Spleen (tissue), 13 donors: ENCODE measurements around the gene FTO. TPM values are rescaled to one million over a fixed set of nuclear protein-coding genes. Genes with fewer than 3 reads are reported as not detected.

Source experiments
- DNase-seq: peaks from one replicate; pipeline ENCODE4 v3.0.0-alpha.2; 2020
- H3K27ac ChIP-seq, 8 donors: fragments of 200-600 bp; sonication (generic) in 7 of 8; 1 replicate in 4 of 8; 2 replicates in 4 of 8; pipeline versions ENCODE4 v1.5.0 to v1.8.0; 2016 to 2021; ENCODE audit warnings: inconsistent platforms in 4 of 8, mild to moderate bottlenecking in 4 of 8, moderate library complexity in 1 of 8
- H3K27me3 ChIP-seq, 7 donors: fragments of 200-600 bp; sonication (generic) in 6 of 7; replicated peaks in 1 of 7; 1 replicate in 4 of 7; 2 replicates in 3 of 7; pipeline versions ENCODE4 v1.5.0 to v1.8.0; 2016 to 2021; ENCODE audit warnings: inconsistent platforms in 3 of 7, mild to moderate bottlenecking in 1 of 7
- H3K36me3 ChIP-seq, 6 donors: fragments of 200-600 bp; sonication (generic) in 5 of 6; 1 replicate in 4 of 6; 2 replicates in 2 of 6; pipeline versions ENCODE4 v1.5.0 to v1.8.0; 2016 to 2021; ENCODE audit warnings: inconsistent platforms in 2 of 6
- H3K4me1 ChIP-seq, 6 donors: fragments of 200-600 bp; sonication (generic) in 5 of 6; 1 replicate in 3 of 6; 2 replicates in 3 of 6; pipeline versions ENCODE4 v1.5.0 to v1.8.0; 2016 to 2021; ENCODE audit warnings: inconsistent platforms in 3 of 6
- H3K4me3 ChIP-seq, 8 donors: fragments of 200-600 bp; sonication (generic) in 7 of 8; 1 replicate in 4 of 8; 2 replicates in 4 of 8; pipeline versions ENCODE4 v1.5.0 to v1.8.0; 2016 to 2021; ENCODE audit warnings: inconsistent platforms in 4 of 8, mild to moderate bottlenecking in 4 of 8, moderate library complexity in 2 of 8
- H3K9me3 ChIP-seq, 8 donors: fragments of 200-600 bp; sonication (generic) in 7 of 8; 1 replicate in 4 of 8; 2 replicates in 4 of 8; pipeline versions ENCODE4 v1.5.0 to v1.8.0; 2016 to 2021; ENCODE audit warnings: inconsistent platforms in 4 of 8
- POLR2A ChIP-seq, 3 donors: fragments of 450-650 bp; IDR thresholded peaks; one replicate each; pipeline ENCODE4 v1.5.1; 2017; ENCODE audit warnings: antibody characterized with exemption in 3 of 3, mild to moderate bottlenecking in 1 of 3
- POLR2AphosphoS5 ChIP-seq, 3 donors: sonication (generic); formaldehyde crosslinking; IDR thresholded peaks; one replicate each; pipeline ENCODE4 v1.5.1; 2017; ENCODE audit warnings: antibody characterized with exemption in 3 of 3
- WGBS, 5 donors: extraction: QIAGEN DNeasy Blood & Tissue Kit in 3 of 5; methylation state at CpG; one replicate each; pipeline versions ENCODE4 v1.1.5 to v1.1.7; 2013 to 2018; 5-methylcytosine and 5-hydroxymethylcytosine counted together
- intact Hi-C: fragments of 100-400 bp; cut with DNase I; formaldehyde crosslinking; loops from one replicate; pipeline ENCODE4 v1.15.0; 2023; ENCODE audit warnings: low total_unique reads
- long read RNA-seq, 2 donors: transcript quantifications; one replicate each; lab custom pipeline, GENCODE V29; 2026
- polyA plus RNA-seq, 3 donors: library from polyadenylated mRNA; stranded (reverse); fragments of 200-250 nt; gene quantifications; one replicate each; pipeline ENCODE4 v1.2.1, GENCODE V29; 2013
- total RNA-seq, 7 donors: library from RNA; depleted of rRNA in 3 of 7; stranded (reverse); fragments of >200 nt in 3 of 7; fragmentation: NEBNext Ultra II Directional in 4 of 7; extraction: Animal tissue kit (Norgen Biotek cat#: 25700) in 4 of 7; gene quantifications; one replicate each; pipeline versions ENCODE4 v1.1.0 to v1.2.1, GENCODE V29; 2016 to 2021
- TF ChIP-seq, protein P1 (sequence below), 11 experiments: fragments of 200-600 bp in 7 of 11; fragments of 450-650 bp in 4 of 11; sonication (generic) in 4 of 11; IDR thresholded peaks in 8 of 11; conservative IDR thresholded peaks in 3 of 11; 1 replicate in 7 of 11; 2 replicates in 4 of 11; pipeline versions ENCODE4 v1.4.0 to v1.8.0; 2016 to 2021; ENCODE audit warnings: antibody characterized with exemption in 11 of 11, inconsistent platforms in 4 of 11, mild to moderate bottlenecking in 1 of 11
- donor health status: healthy with polysubstance abuse.
- donor health status: DM: no; HTN: no; CAD: no; lungs with moderate emphysema.
- donor health status: DM: no; HTN: no; CAD: no.
- donor health status: Bipolar disorder and iron deficiency.
- donor health status: healthy.
- donor health status: DM: no; HTN: no; CAD: no.
- donor health status: DM: yes; HTN: yes; CAD: no.

The FTO gene
- 10 to 100 TPM; 57.5 to 89.8 (median 72.0) TPM for total RNA-seq
- polyA plus RNA-seq, result 10 to 100 TPM in 1 of 3 donors, 1 to 10 TPM in 2; 6.8 to 12.6 (median 7.2) TPM
- long read RNA-seq, donor 1, full-length matches to known transcripts, result 6 of 6 reads
- long read RNA-seq, donor 1, partial matches to known transcripts, result 0 of 6 reads
- long read RNA-seq, donor 1, other reads (novel, unspliced or antisense), result 0 of 6 reads
- long read RNA-seq, donor 2, full-length matches to known transcripts, result 8 of 8 reads
- long read RNA-seq, donor 2, partial matches to known transcripts, result 0 of 8 reads
- long read RNA-seq, donor 2, other reads (novel, unspliced or antisense), result 0 of 8 reads

DNA sequence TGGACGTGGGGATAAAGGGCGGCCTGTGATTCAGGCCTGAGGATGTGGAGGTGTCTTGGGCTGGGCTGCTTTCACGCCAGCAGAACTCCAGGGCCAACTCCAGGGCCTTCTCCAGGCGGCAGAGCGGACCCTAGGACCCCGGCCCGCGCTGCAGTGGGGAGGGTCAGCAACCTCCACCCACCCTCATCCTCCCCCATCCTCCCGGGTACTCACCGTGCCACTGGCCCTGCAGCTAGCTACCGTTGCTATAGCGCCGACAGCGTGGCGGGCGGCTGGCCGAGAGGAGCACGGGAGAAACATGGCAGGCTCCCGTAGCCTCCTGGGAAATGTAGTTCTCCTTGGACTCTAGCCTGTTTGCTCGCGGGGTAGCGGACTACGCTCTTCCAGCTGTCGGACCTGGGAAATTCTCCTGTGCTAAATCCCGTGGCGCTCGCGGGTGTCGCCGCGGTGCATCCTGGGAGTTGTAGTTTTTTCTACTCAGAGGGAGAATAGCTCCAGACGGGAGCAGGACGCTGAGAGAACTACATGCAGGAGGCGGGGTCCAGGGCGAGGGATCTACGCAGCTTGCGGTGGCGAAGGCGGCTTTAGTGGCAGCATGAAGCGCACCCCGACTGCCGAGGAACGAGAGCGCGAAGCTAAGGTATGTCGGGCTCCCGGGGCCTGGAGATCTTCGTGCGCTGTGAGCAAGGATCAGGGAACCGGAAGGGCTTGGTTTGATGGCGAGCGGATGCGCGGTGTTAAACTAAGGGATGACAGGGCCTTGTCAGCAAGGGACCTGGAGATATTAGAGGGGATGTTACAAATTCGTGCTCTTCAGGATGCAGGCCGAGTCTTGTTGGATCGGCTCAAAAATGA lies at the start of gene FTO, which contains the start of gene RPGRIP1L:
TSS of gene FTO (plus strand) at position 567 of the 855 bp plus-strand sequence.
TSS of gene RPGRIP1L (minus strand) at position 270 of the 855 bp plus-strand sequence. CDS start 3,136 bp downstream, outside the sequence.
- Histone ChIP-seq H3K9me3 (no peaks in the 10 kb centered on the region), H3K36me3 (no peaks in the 10 kb centered on the region), H3K4me3 (peak within 1 kb of the TSS; percentile 64 to 96 (median 76)), H3K27me3 (no peaks in the 10 kb centered on the region), H3K27ac (peak within 1 kb of the TSS; percentile 7 to 84 (median 75)), H3K4me1 (peaks cover 9 to 45% (median 25%) of the 10 kb centered on the region in 6 donors)
- WGBS, 5 donors, result 0 to 1% (median 1%) methylated on average over 26 to 57 of the region's 57 CpGs
- DNase-seq, result peak; percentile 97
- intact Hi-C loops, result no loop called here
- TF ChIP-seq, protein P1, sequence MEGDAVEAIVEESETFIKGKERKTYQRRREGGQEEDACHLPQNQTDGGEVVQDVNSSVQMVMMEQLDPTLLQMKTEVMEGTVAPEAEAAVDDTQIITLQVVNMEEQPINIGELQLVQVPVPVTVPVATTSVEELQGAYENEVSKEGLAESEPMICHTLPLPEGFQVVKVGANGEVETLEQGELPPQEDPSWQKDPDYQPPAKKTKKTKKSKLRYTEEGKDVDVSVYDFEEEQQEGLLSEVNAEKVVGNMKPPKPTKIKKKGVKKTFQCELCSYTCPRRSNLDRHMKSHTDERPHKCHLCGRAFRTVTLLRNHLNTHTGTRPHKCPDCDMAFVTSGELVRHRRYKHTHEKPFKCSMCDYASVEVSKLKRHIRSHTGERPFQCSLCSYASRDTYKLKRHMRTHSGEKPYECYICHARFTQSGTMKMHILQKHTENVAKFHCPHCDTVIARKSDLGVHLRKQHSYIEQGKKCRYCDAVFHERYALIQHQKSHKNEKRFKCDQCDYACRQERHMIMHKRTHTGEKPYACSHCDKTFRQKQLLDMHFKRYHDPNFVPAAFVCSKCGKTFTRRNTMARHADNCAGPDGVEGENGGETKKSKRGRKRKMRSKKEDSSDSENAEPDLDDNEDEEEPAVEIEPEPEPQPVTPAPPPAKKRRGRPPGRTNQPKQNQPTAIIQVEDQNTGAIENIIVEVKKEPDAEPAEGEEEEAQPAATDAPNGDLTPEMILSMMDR (IDR thresholded peaks at IDR 0.05 in 8 of 11, conservative IDR thresholded peaks at IDR 0.05 in 3 of 11), result peak in 7 of 11 experiments; percentile 3 to 62 (median 37)
- TF ChIP-seq POLR2A (IDR thresholded peaks at IDR 0.05), result no peak
- peak; percentile 85 to 88 (median 86) for TF ChIP-seq POLR2AphosphoS5 (IDR thresholded peaks at IDR 0.05)

DNA sequence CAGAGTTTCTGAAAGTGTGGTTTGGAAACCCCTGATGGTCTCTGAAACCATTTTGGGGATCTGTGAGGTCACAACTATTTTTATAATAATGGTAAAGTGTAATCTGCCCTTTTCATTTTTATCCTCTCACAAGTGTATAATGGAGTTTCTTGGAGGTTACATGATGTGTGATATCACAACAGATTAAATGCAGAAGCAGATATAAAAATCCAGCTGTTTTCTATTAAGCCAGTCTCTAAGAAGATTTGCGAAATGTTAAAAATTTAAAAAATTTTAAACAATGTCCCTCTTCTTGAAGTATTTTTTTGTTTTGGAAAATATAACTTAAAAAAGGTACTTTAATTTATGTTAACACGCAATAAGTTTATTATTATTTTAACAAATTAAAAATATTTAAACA lies 49.0 kb upstream of the FTO start:
- Histone ChIP-seq H3K36me3 (peaks cover 0 to 40% (median 0%) of the 10 kb centered on the region in 6 donors), H3K4me1 (no peaks in the 10 kb centered on the region), H3K27me3 (no peaks in the 10 kb centered on the region), H3K27ac (no peak overlapping the region), H3K4me3 (no peak overlapping the region), H3K9me3 (no peaks in the 10 kb centered on the region)
- no peak for DNase-seq
- 95 to 99% (median 95%) methylated on average over 2 of the region's 2 CpGs for WGBS, 5 donors
- TF ChIP-seq POLR2A (IDR thresholded peaks at IDR 0.05) (no peak), POLR2AphosphoS5 (IDR thresholded peaks at IDR 0.05) (no peak)
- TF ChIP-seq, protein P1 (IDR thresholded peaks at IDR 0.05 in 8 of 11, conservative IDR thresholded peaks at IDR 0.05 in 3 of 11), result no peak
- intact Hi-C loops, result no loop called here

DNA sequence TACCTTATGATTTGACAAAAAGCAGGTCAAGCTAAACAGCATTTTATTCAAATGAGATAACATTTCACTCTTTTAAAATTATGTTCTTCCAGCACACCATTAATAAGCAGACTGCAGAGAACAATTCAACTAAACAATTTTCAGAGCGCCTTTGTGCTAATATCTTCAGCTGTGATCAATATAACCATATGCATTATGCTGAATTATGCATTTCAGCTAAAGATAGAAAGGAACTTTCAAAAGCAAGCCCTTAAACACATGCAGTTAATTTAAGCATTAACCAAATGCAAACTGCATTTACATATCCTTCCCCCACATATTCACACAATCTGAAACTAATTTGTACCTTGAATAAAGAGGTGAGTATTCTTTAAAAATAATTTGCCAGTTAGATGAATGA lies 41.9 kb upstream of the FTO start:
- Histone ChIP-seq H3K9me3 (no peaks in the 10 kb centered on the region), H3K36me3 (peaks cover 0 to 3% (median 0%) of the 10 kb centered on the region in 6 donors), H3K27me3 (no peaks in the 10 kb centered on the region), H3K27ac (no peak overlapping the region), H3K4me1 (no peaks in the 10 kb centered on the region), H3K4me3 (no peak overlapping the region)
- 86 to 100% (median 93%) methylated on average over 1 of the region's 1 CpG for WGBS, 5 donors
- DNase-seq, result no peak
- intact Hi-C loops, result no loop called here
- TF ChIP-seq POLR2AphosphoS5 (IDR thresholded peaks at IDR 0.05), result no peak
- no peak for TF ChIP-seq POLR2A (IDR thresholded peaks at IDR 0.05)
- TF ChIP-seq, protein P1 (IDR thresholded peaks at IDR 0.05 in 8 of 11, conservative IDR thresholded peaks at IDR 0.05 in 3 of 11), result no peak
